ENCODE data around the gene GPT2.

GPT2 gene

DNA sequence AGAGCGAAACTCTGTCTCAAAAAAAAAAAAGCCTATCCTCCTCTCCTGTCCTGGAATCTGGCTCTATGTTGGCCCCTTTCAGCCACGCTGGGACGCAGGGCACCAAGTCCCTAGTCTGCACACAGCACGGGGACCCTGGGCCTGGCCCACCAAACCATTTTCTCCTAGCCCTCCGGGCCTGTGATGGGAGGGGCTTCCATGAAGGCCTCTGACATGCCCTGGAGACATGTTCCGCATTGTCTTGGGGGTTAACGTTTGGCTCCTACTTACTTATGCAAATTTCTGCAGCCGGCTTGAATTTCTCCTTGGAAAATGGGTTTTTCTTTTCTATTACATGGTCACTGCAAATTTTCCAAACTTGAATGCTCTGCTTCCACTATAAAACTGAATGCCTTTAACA, 12.6 kb upstream of the GPT2 start:
- H3K9me3 ChIP-seq (ENCODE audit: control insufficient read depth, low read length): no peaks in the 10 kb centered on the region
- no peak for DNase-seq (ENCODE audit: low read depth)
- H3K4me3 ChIP-seq (ENCODE audit: low read length): no peak overlapping the region
- no peak overlapping the region for H3K9ac ChIP-seq (ENCODE audit: low read length)
- peaks cover 9% of the 10 kb centered on the region for H3K4me1 ChIP-seq (ENCODE audit: control insufficient read depth, insufficient read depth, low read length)
- H3K36me3 ChIP-seq (ENCODE audit: control insufficient read depth, insufficient read depth, low read length, severe bottlenecking): no peaks in the 10 kb centered on the region
- peaks cover 7% of the 10 kb centered on the region for H3K27me3 ChIP-seq (replicated peaks; ENCODE audit: control insufficient read depth, insufficient read depth, low read length)

DNA sequence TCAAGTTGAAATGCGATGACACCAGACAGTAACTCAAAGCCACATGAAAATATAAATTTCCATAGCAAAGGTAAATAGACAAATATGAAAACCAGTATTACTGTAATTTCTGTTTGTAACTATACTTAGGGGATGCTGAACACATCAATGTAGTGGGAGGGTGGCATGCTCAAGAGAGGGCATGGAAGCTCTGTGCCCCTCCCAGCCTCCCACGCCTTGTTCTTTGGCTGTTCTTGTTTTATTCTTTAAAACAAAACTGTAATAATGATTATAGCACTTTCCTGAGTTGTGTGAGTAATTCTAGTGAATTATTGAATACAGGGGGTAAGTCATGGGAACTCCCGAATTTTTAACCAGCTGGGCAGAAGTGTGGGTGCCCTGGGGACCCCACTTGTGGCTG, 11.0 kb upstream of the GPT2 start:
- Histone ChIP-seq H3K36me3 (ENCODE audit: control insufficient read depth, insufficient read depth, low read length, severe bottlenecking) (no peaks in the 10 kb centered on the region), H3K9me3 (ENCODE audit: control insufficient read depth, low read length) (no peaks in the 10 kb centered on the region), H3K4me1 (ENCODE audit: control insufficient read depth, insufficient read depth, low read length) (peaks cover 10% of the 10 kb centered on the region), H3K4me3 (ENCODE audit: low read length) (no peak overlapping the region), H3K27me3 (replicated peaks; ENCODE audit: control insufficient read depth, insufficient read depth, low read length) (peaks cover 9% of the 10 kb centered on the region), H3K9ac (ENCODE audit: low read length) (no peak overlapping the region)
- DNase-seq (ENCODE audit: low read depth): no peak

GRCh38 chr16:46875243-46875642, 8.9 kb upstream of the GPT2 start:
- Histone ChIP-seq H3K4me1 (ENCODE audit: control insufficient read depth, insufficient read depth, low read length) (peaks cover 10% of the 10 kb centered on the region), H3K4me3 (ENCODE audit: low read length) (no peak overlapping the region), H3K9me3 (ENCODE audit: control insufficient read depth, low read length) (no peaks in the 10 kb centered on the region), H3K36me3 (ENCODE audit: control insufficient read depth, insufficient read depth, low read length, severe bottlenecking) (no peaks in the 10 kb centered on the region), H3K27me3 (replicated peaks; ENCODE audit: control insufficient read depth, insufficient read depth, low read length) (peaks cover 19% of the 10 kb centered on the region), H3K9ac (ENCODE audit: low read length) (no peak overlapping the region)
- DNase-seq (ENCODE audit: low read depth): no peak

DNA sequence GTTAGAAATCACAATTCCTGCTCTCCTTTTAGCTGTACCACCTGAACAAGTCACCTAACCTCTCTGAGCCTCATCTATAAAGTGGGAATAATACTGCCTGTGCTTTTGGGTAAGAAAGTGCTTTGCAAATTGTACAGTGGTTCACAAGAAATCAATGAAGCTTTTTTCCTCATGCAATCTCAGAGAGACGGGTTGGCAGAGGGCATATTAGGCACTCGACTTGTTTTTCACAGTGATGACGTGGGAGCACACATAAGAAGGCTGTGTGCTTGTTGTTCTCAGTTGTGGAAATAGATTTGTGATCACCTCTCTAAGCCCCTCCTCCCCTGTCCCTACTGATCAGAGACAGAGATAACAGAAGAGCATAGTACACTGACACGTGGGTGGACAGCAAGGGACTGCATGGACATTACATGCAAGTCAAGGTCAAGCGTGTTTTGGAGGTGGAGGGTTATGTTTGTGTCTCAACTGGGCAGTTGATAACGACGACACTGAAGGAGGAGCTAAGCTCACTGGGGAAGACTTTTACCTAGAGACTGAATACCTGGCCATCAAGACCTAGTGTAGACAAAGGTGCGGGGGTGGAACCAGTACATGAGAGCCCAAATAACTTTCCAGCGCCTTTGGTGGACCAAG, 1.7 kb upstream of the GPT2 start:
- Histone ChIP-seq H3K4me3 (ENCODE audit: low read length) (no peak overlapping the region), H3K9me3 (ENCODE audit: control insufficient read depth, low read length) (no peaks in the 10 kb centered on the region), H3K27me3 (replicated peaks; ENCODE audit: control insufficient read depth, insufficient read depth, low read length) (peaks cover 21% of the 10 kb centered on the region), H3K36me3 (ENCODE audit: control insufficient read depth, insufficient read depth, low read length, severe bottlenecking) (no peaks in the 10 kb centered on the region), H3K9ac (ENCODE audit: low read length) (no peak overlapping the region), H3K4me1 (ENCODE audit: control insufficient read depth, insufficient read depth, low read length) (peaks cover 41% of the 10 kb centered on the region)
- no peak for DNase-seq (ENCODE audit: low read depth)

DNA sequence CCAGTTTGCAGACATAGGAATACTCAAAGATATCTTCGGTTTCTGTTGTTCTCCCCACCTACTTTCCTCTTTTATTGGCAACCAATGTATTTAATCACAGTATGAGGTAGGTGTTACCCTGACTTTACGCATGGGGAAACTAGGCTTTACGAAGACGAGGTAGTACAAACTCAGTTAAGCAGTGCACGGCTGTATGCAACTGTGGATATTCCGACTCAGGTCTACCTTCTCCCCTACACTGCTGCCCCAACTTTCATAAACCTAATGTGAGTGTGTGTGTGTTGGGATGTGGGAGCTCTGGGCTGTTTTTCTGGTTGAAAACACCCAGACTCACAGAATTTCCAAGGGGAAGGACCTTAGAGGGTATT, 1.2 kb upstream of the GPT2 start:
- Histone ChIP-seq H3K4me1 (ENCODE audit: control insufficient read depth, insufficient read depth, low read length) (peaks cover 46% of the 10 kb centered on the region), H3K27me3 (replicated peaks; ENCODE audit: control insufficient read depth, insufficient read depth, low read length) (peaks cover 21% of the 10 kb centered on the region), H3K36me3 (ENCODE audit: control insufficient read depth, insufficient read depth, low read length, severe bottlenecking) (no peaks in the 10 kb centered on the region), H3K4me3 (ENCODE audit: low read length) (no peak overlapping the region), H3K9me3 (ENCODE audit: control insufficient read depth, low read length) (no peaks in the 10 kb centered on the region), H3K9ac (ENCODE audit: low read length) (no peak overlapping the region)
- no peak for DNase-seq (ENCODE audit: low read depth)

- H3K36me3 ChIP-seq (ENCODE audit: control insufficient read depth, insufficient read depth, low read length, severe bottlenecking): peaks cover 3% of the 10 kb centered on the region
- H3K9ac ChIP-seq (ENCODE audit: low read length): peak overlapping the region; percentile 76
- H3K27me3 ChIP-seq (replicated peaks; ENCODE audit: control insufficient read depth, insufficient read depth, low read length): peaks cover 21% of the 10 kb centered on the region
- H3K4me3 ChIP-seq (ENCODE audit: low read length): peak overlapping the region; percentile 92
- peaks cover 47% of the 10 kb centered on the region for H3K4me1 ChIP-seq (ENCODE audit: control insufficient read depth, insufficient read depth, low read length)
- no peaks in the 10 kb centered on the region for H3K9me3 ChIP-seq (ENCODE audit: control insufficient read depth, low read length)
- DNase-seq (ENCODE audit: low read depth): peak; percentile 24
Measured at GRCh38 chr16:46883353-46883689, 841 bp upstream of the GPT2 start.

DNA sequence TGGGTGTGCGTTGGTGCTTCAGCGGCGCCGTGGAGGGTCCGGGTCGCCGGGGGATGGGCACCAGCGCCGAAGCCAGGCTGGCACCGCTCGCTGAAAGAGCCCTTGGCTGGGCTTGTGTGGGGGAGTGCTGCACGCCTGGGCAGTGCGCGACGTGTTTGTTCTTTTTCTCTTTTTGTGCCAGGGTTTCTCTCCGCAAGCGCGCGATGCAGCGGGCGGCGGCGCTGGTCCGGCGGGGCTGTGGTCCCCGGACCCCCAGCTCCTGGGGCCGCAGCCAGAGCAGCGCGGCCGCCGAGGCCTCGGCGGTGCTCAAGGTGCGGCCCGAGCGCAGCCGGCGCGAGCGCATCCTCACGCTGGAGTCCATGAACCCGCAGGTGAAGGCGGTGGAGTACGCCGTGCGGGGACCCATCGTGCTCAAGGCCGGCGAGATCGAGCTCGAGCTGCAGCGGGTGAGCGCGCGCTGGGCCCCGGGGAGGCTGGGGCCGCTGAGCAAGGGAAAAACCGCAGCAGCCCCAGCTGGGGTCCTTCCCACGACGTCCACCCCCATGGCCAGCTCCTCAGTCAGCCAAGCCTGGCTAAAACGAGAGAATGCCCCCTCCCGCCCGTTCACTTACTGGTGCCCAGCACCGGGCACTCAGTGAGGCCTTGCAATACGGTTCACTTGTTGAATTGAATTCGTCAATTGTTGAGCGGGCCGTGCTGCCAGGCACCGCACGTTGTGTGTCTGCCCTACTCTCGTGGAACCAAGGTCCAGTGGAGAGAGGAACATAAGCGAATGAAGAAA, 541 bp downstream of the GPT2 start:
- DNase-seq (ENCODE audit: low read depth): peak; percentile 58
- Histone ChIP-seq H3K9ac (ENCODE audit: low read length) (peak overlapping the region; percentile 93), H3K36me3 (ENCODE audit: control insufficient read depth, insufficient read depth, low read length, severe bottlenecking) (peaks cover 9% of the 10 kb centered on the region), H3K4me3 (ENCODE audit: low read length) (peak overlapping the region; percentile 92), H3K9me3 (ENCODE audit: control insufficient read depth, low read length) (no peaks in the 10 kb centered on the region), H3K4me1 (ENCODE audit: control insufficient read depth, insufficient read depth, low read length) (peaks cover 53% of the 10 kb centered on the region), H3K27me3 (replicated peaks; ENCODE audit: control insufficient read depth, insufficient read depth, low read length) (peaks cover 14% of the 10 kb centered on the region)

DNA sequence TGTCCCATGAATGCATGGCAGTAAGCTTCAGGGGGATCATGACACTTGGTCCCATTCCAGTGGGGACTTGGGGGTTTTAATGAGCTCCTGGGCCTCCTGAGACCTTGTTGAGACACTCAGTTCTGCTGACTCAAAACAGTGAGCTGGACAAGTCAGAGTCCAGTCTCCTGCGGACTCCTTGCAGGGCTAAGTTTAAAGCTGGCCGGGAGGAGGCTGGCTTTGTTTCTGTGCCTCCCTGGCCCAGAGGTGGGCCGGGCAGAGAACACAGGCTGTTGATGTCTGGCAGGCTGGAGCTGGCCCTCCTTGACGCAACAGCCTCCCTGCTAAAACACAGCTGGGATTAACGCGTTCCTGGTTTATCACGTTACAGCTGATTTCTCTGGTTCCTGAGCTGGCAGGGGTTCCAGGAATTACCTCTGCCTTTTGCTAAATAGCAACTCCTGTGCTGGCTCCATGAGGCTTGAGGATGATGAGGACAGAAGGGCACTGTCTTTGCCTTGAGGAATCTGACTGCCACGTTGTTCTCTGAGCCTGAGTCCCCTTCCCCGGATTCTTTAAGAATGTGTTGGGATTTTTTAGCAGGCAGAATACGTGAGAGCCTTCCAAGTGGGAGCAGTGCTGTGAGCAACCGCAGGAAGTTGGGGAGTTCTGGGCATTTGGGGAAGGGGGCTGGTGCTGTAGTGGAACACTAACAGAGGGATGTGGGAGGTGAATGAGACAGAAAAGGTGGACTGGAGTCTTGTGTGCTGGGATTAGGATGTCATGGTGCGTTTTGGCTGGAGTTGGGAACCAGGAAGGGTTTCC, 2.0 kb downstream of the GPT2 start:
- Histone ChIP-seq H3K9ac (ENCODE audit: low read length) (peak overlapping the region; percentile 93), H3K4me1 (ENCODE audit: control insufficient read depth, insufficient read depth, low read length) (peaks cover 62% of the 10 kb centered on the region), H3K4me3 (ENCODE audit: low read length) (peak overlapping the region; percentile 92), H3K9me3 (ENCODE audit: control insufficient read depth, low read length) (no peaks in the 10 kb centered on the region), H3K36me3 (ENCODE audit: control insufficient read depth, insufficient read depth, low read length, severe bottlenecking) (peaks cover 9% of the 10 kb centered on the region), H3K27me3 (replicated peaks; ENCODE audit: control insufficient read depth, insufficient read depth, low read length) (peaks cover 4% of the 10 kb centered on the region)
- DNase-seq (ENCODE audit: low read depth): peak; percentile 33

GRCh38 chr16:46886764-46887523, 2.8 kb downstream of the GPT2 start:
- H3K27me3 ChIP-seq (replicated peaks; ENCODE audit: control insufficient read depth, insufficient read depth, low read length): no peaks in the 10 kb centered on the region
- H3K9ac ChIP-seq (ENCODE audit: low read length): peak overlapping the region; percentile 93
- H3K4me3 ChIP-seq (ENCODE audit: low read length): peak overlapping the region; percentile 92
- no peaks in the 10 kb centered on the region for H3K9me3 ChIP-seq (ENCODE audit: control insufficient read depth, low read length)
- peaks cover 9% of the 10 kb centered on the region for H3K36me3 ChIP-seq (ENCODE audit: control insufficient read depth, insufficient read depth, low read length, severe bottlenecking)
- H3K4me1 ChIP-seq (ENCODE audit: control insufficient read depth, insufficient read depth, low read length): peaks cover 66% of the 10 kb centered on the region
- DNase-seq (ENCODE audit: low read depth): no peak

DNA sequence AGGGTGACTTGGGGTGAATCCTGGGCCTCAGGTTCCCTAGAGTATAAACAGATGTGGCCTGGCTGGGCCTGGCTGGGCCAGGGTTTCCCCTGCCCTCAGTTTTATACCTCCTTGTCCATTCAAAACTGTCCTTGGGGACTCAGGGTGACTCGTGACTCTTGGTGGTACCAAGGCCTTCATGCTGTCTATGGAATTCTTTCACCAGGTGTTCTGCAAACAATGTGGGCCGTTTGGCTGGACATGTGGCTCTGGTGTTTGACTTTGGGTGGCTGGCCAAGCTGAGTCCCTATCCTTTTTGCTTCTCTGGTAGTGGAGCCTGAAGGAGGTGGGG, 3.3 kb downstream of the GPT2 start:
- peaks cover 66% of the 10 kb centered on the region for H3K4me1 ChIP-seq (ENCODE audit: control insufficient read depth, insufficient read depth, low read length)
- H3K36me3 ChIP-seq (ENCODE audit: control insufficient read depth, insufficient read depth, low read length, severe bottlenecking): peaks cover 9% of the 10 kb centered on the region
- H3K9me3 ChIP-seq (ENCODE audit: control insufficient read depth, low read length): no peaks in the 10 kb centered on the region
- DNase-seq (ENCODE audit: low read depth): no peak
- no peaks in the 10 kb centered on the region for H3K27me3 ChIP-seq (replicated peaks; ENCODE audit: control insufficient read depth, insufficient read depth, low read length)
- no peak overlapping the region for H3K4me3 ChIP-seq (ENCODE audit: low read length)
- H3K9ac ChIP-seq (ENCODE audit: low read length): peak overlapping the region; percentile 19

Data from adipocyte (in vitro differentiated cells).